ENCODE data around the gene DAZAP1. TPM values are rescaled to one million over a fixed set of nuclear protein-coding genes. Genes with fewer than 3 reads are reported as not detected.
"Not testable (repeated sequence)": the region's sequence is repeated elsewhere in the genome, so short reads cannot be mapped to it uniquely, and the experiment has no call there.

DAZAP1 gene
- polyA plus RNA-seq, 2 donors: 64.9 to 75.3 TPM

- Histone ChIP-seq H3K9me3 (ENCODE audit: control insufficient read depth in 2 of 2, insufficient read depth in 1 of 2, low read depth in 1 of 2, low read length in 1 of 2) (no peaks in the 10 kb centered on the region), H3K36me3 (ENCODE audit: control insufficient read depth in 2 of 2, insufficient read depth in 2 of 2, low read length in 1 of 2) (peaks cover 5 to 52% of the 10 kb centered on the region in 2 donors), H3K27ac (ENCODE audit: low read depth in 2 of 2, low read length in 1 of 2) (peak overlapping the region in 1 of 2 donors; percentile 22), H3K4me3 (ENCODE audit: low read depth in 1 of 2, low read length in 2 of 2) (no peak overlapping the region), H3K27me3 (ENCODE audit: control insufficient read depth in 1 of 2, insufficient read depth in 2 of 2, low read length in 2 of 2) (no peaks in the 10 kb centered on the region), H3K4me1 (ENCODE audit: control insufficient read depth in 2 of 2, insufficient read depth in 2 of 2, low read length in 1 of 2) (peaks cover 15 to 37% of the 10 kb centered on the region in 2 donors)
- 75 to 83% methylated on average over 30 of the region's 30 CpGs for WGBS, 2 donors
Observed at GRCh38 chr19:1417681-1418495, 10.5 kb downstream of the DAZAP1 start.

- Histone ChIP-seq H3K9me3 (ENCODE audit: control insufficient read depth in 2 of 2, insufficient read depth in 1 of 2, low read depth in 1 of 2, low read length in 1 of 2) (no peaks in the 10 kb centered on the region), H3K4me3 (ENCODE audit: low read depth in 1 of 2, low read length in 2 of 2) (no peak overlapping the region), H3K36me3 (ENCODE audit: control insufficient read depth in 2 of 2, insufficient read depth in 2 of 2, low read length in 1 of 2) (peaks cover 5 to 50% of the 10 kb centered on the region in 2 donors), H3K27ac (ENCODE audit: low read depth in 2 of 2, low read length in 1 of 2) (no peak overlapping the region), H3K27me3 (ENCODE audit: control insufficient read depth in 1 of 2, insufficient read depth in 2 of 2, low read length in 2 of 2) (no peaks in the 10 kb centered on the region), H3K4me1 (ENCODE audit: control insufficient read depth in 2 of 2, insufficient read depth in 2 of 2, low read length in 1 of 2) (peaks cover 15 to 35% of the 10 kb centered on the region in 2 donors)
- WGBS, 2 donors: 82 to 88% methylated on average over 13 of the region's 13 CpGs
Observed at GRCh38 chr19:1418496-1418775, 11.1 kb downstream of the DAZAP1 start.

- 86 to 90% methylated on average over 21 of the region's 21 CpGs for WGBS, 2 donors
- Histone ChIP-seq H3K27me3 (ENCODE audit: control insufficient read depth in 1 of 2, insufficient read depth in 2 of 2, low read length in 2 of 2) (no peaks in the 10 kb centered on the region), H3K36me3 (ENCODE audit: control insufficient read depth in 2 of 2, insufficient read depth in 2 of 2, low read length in 1 of 2) (peaks cover 5 to 55% of the 10 kb centered on the region in 2 donors), H3K4me1 (ENCODE audit: control insufficient read depth in 2 of 2, insufficient read depth in 2 of 2, low read length in 1 of 2) (peaks cover 15 to 36% of the 10 kb centered on the region in 2 donors), H3K4me3 (ENCODE audit: low read depth in 1 of 2, low read length in 2 of 2) (no peak overlapping the region), H3K9me3 (ENCODE audit: control insufficient read depth in 2 of 2, insufficient read depth in 1 of 2, low read depth in 1 of 2, low read length in 1 of 2) (no peaks in the 10 kb centered on the region), H3K27ac (ENCODE audit: low read depth in 2 of 2, low read length in 1 of 2) (no peak overlapping the region)
Observed at GRCh38 chr19:1418951-1419738, 11.8 kb downstream of the DAZAP1 start.

- not testable (repeated sequence) for H3K27me3 ChIP-seq (ENCODE audit: control insufficient read depth in 1 of 2, insufficient read depth in 2 of 2, low read length in 2 of 2); H3K9me3 ChIP-seq (ENCODE audit: control insufficient read depth in 2 of 2, insufficient read depth in 1 of 2, low read depth in 1 of 2, low read length in 1 of 2); H3K4me3 ChIP-seq (ENCODE audit: low read depth in 1 of 2, low read length in 2 of 2); H3K27ac ChIP-seq (ENCODE audit: low read depth in 2 of 2, low read length in 1 of 2)
- H3K4me1 ChIP-seq (ENCODE audit: control insufficient read depth in 2 of 2, insufficient read depth in 2 of 2, low read length in 1 of 2): peaks cover 15 to 37% of the 10 kb centered on the region in 2 donors
- WGBS, 2 donors: 95 to 96% methylated on average over 24 to 29 of the region's 43 CpGs
- peaks cover 5 to 58% of the 10 kb centered on the region in 2 donors for H3K36me3 ChIP-seq (ENCODE audit: control insufficient read depth in 2 of 2, insufficient read depth in 2 of 2, low read length in 1 of 2)
Observed at GRCh38 chr19:1420085-1420484, 12.7 kb downstream of the DAZAP1 start.

GRCh38 chr19:1420590-1420989 lies 13.2 kb downstream of the DAZAP1 start:
- Histone ChIP-seq H3K36me3 (ENCODE audit: control insufficient read depth in 2 of 2, insufficient read depth in 2 of 2, low read length in 1 of 2) (peaks cover 8 to 58% of the 10 kb centered on the region in 2 donors), H3K4me3 (ENCODE audit: low read depth in 1 of 2, low read length in 2 of 2) (no peak overlapping the region), H3K27ac (ENCODE audit: low read depth in 2 of 2, low read length in 1 of 2) (no peak overlapping the region), H3K9me3 (ENCODE audit: control insufficient read depth in 2 of 2, insufficient read depth in 1 of 2, low read depth in 1 of 2, low read length in 1 of 2) (no peaks in the 10 kb centered on the region), H3K27me3 (ENCODE audit: control insufficient read depth in 1 of 2, insufficient read depth in 2 of 2, low read length in 2 of 2) (no peaks in the 10 kb centered on the region), H3K4me1 (ENCODE audit: control insufficient read depth in 2 of 2, insufficient read depth in 2 of 2, low read length in 1 of 2) (peaks cover 18 to 36% of the 10 kb centered on the region in 2 donors)
- 92% methylated on average over 15 of the region's 15 CpGs for WGBS, 2 donors

GRCh38 chr19:1421218-1421957 lies 14.0 kb downstream of the DAZAP1 start:
- 92 to 93% methylated on average over 37 of the region's 37 CpGs for WGBS, 2 donors
- H3K9me3 ChIP-seq (ENCODE audit: control insufficient read depth in 2 of 2, insufficient read depth in 1 of 2, low read depth in 1 of 2, low read length in 1 of 2): no peaks in the 10 kb centered on the region
- H3K27ac ChIP-seq (ENCODE audit: low read depth in 2 of 2, low read length in 1 of 2): no peak overlapping the region
- H3K4me1 ChIP-seq (ENCODE audit: control insufficient read depth in 2 of 2, insufficient read depth in 2 of 2, low read length in 1 of 2): peaks cover 10 to 28% of the 10 kb centered on the region in 2 donors
- H3K4me3 ChIP-seq (ENCODE audit: low read depth in 1 of 2, low read length in 2 of 2): no peak overlapping the region
- H3K36me3 ChIP-seq (ENCODE audit: control insufficient read depth in 2 of 2, insufficient read depth in 2 of 2, low read length in 1 of 2): peaks cover 8 to 66% of the 10 kb centered on the region in 2 donors
- H3K27me3 ChIP-seq (ENCODE audit: control insufficient read depth in 1 of 2, insufficient read depth in 2 of 2, low read length in 2 of 2): no peaks in the 10 kb centered on the region

GRCh38 chr19:1421958-1422305 lies 14.5 kb downstream of the DAZAP1 start:
- 85 to 86% methylated on average over 22 of the region's 22 CpGs for WGBS, 2 donors
- Histone ChIP-seq H3K27ac (ENCODE audit: low read depth in 2 of 2, low read length in 1 of 2) (no peak overlapping the region), H3K9me3 (ENCODE audit: control insufficient read depth in 2 of 2, insufficient read depth in 1 of 2, low read depth in 1 of 2, low read length in 1 of 2) (no peaks in the 10 kb centered on the region), H3K4me1 (ENCODE audit: control insufficient read depth in 2 of 2, insufficient read depth in 2 of 2, low read length in 1 of 2) (peaks cover 7 to 23% of the 10 kb centered on the region in 2 donors), H3K27me3 (ENCODE audit: control insufficient read depth in 1 of 2, insufficient read depth in 2 of 2, low read length in 2 of 2) (no peaks in the 10 kb centered on the region), H3K4me3 (ENCODE audit: low read depth in 1 of 2, low read length in 2 of 2) (no peak overlapping the region), H3K36me3 (ENCODE audit: control insufficient read depth in 2 of 2, insufficient read depth in 2 of 2, low read length in 1 of 2) (peaks cover 8 to 65% of the 10 kb centered on the region in 2 donors)

GRCh38 chr19:1422360-1422759 lies 15.0 kb downstream of the DAZAP1 start:
- Histone ChIP-seq H3K4me1 (ENCODE audit: control insufficient read depth in 2 of 2, insufficient read depth in 2 of 2, low read length in 1 of 2) (peaks cover 3 to 19% of the 10 kb centered on the region in 2 donors), H3K27me3 (ENCODE audit: control insufficient read depth in 1 of 2, insufficient read depth in 2 of 2, low read length in 2 of 2) (no peaks in the 10 kb centered on the region), H3K36me3 (ENCODE audit: control insufficient read depth in 2 of 2, insufficient read depth in 2 of 2, low read length in 1 of 2) (peaks cover 8 to 66% of the 10 kb centered on the region in 2 donors), H3K27ac (ENCODE audit: low read depth in 2 of 2, low read length in 1 of 2) (no peak overlapping the region), H3K4me3 (ENCODE audit: low read depth in 1 of 2, low read length in 2 of 2) (no peak overlapping the region), H3K9me3 (ENCODE audit: control insufficient read depth in 2 of 2, insufficient read depth in 1 of 2, low read depth in 1 of 2, low read length in 1 of 2) (no peaks in the 10 kb centered on the region)
- 68 to 82% methylated on average over 16 of the region's 16 CpGs for WGBS, 2 donors

- Histone ChIP-seq H3K9me3 (ENCODE audit: control insufficient read depth in 2 of 2, insufficient read depth in 1 of 2, low read depth in 1 of 2, low read length in 1 of 2) (no peaks in the 10 kb centered on the region), H3K36me3 (ENCODE audit: control insufficient read depth in 2 of 2, insufficient read depth in 2 of 2, low read length in 1 of 2) (peaks cover 8 to 67% of the 10 kb centered on the region in 2 donors), H3K27me3 (ENCODE audit: control insufficient read depth in 1 of 2, insufficient read depth in 2 of 2, low read length in 2 of 2) (no peaks in the 10 kb centered on the region), H3K27ac (ENCODE audit: low read depth in 2 of 2, low read length in 1 of 2) (no peak overlapping the region), H3K4me3 (ENCODE audit: low read depth in 1 of 2, low read length in 2 of 2) (no peak overlapping the region), H3K4me1 (ENCODE audit: control insufficient read depth in 2 of 2, insufficient read depth in 2 of 2, low read length in 1 of 2) (peaks cover 2 to 14% of the 10 kb centered on the region in 2 donors)
- 84 to 85% methylated on average over 23 to 24 of the region's 24 CpGs for WGBS, 2 donors
Observed at GRCh38 chr19:1422943-1423342, 15.6 kb downstream of the DAZAP1 start.
